HEK293T (cell line): ENCODE data around the gene ZBTB42.

Source experiments
- CTCF ChIA-PET: fragments of 350-600 bp; formaldehyde crosslinking; extraction: SDS; loops from one replicate; lab custom pipeline; 2021; ENCODE audit warnings: antibody characterized with exemption, inconsistent platforms; lab: Yijun Ruan, JAX
- POLR2A ChIA-PET: fragments of 350-600 bp; formaldehyde crosslinking; extraction: SDS; loops from one replicate; lab custom pipeline; 2020; ENCODE audit warnings: antibody characterized with exemption, inconsistent platforms; lab: Yijun Ruan, JAX
- DNase-seq: peaks from one replicate; pipeline ENCODE4 v3.0.0; 2012; ENCODE audit warnings: mixed read lengths; ENCODE audit errors: extremely low spot score
- BHLHE40 ChIP-seq: fragments of 450-650 bp; IDR thresholded peaks from 2 replicates; pipeline ENCODE4 v1.6.1; 2016; ENCODE audit warnings: mild to moderate bottlenecking, moderate library complexity, borderline replicate concordance
- ELF4 ChIP-seq: fragments of 450-650 bp; IDR thresholded peaks from 2 replicates; pipeline ENCODE4 v1.6.1; 2017; ENCODE audit warnings: antibody characterized with exemption
- HDGF ChIP-seq: fragments of 450-650 bp; IDR thresholded peaks from 2 replicates; pipeline ENCODE4 v1.6.1; 2017; ENCODE audit warnings: antibody characterized with exemption, borderline replicate concordance
- L3MBTL2 ChIP-seq: fragments of 450-650 bp; conservative IDR thresholded peaks from 2 replicates; pipeline ENCODE4 v1.6.1; 2016; ENCODE audit warnings: mild to moderate bottlenecking
- LEF1 ChIP-seq: fragments of 450-650 bp; IDR thresholded peaks from 2 replicates; pipeline ENCODE4 v1.6.1; 2017; ENCODE audit warnings: mild to moderate bottlenecking, borderline replicate concordance
- NFRKB ChIP-seq: fragments of 450-650 bp; IDR thresholded peaks from 2 replicates; pipeline ENCODE4 v1.6.1; 2016; ENCODE audit warnings: mild to moderate bottlenecking, moderate library complexity
- PKNOX1 ChIP-seq: fragments of 450-650 bp; IDR thresholded peaks from 2 replicates; pipeline ENCODE4 v1.6.1; 2016
- SP1 ChIP-seq: fragments of 450-650 bp; IDR thresholded peaks from 2 replicates; pipeline ENCODE4 v1.6.1; 2017
- SUZ12 ChIP-seq: fragments of 450-650 bp; IDR thresholded peaks from 2 replicates; pipeline ENCODE4 v1.6.1; 2016; ENCODE audit warnings: mild to moderate bottlenecking
- TARDBP ChIP-seq: fragments of 450-650 bp; IDR thresholded peaks from 2 replicates; pipeline ENCODE4 v1.6.1; 2016
- ZNF384 ChIP-seq: fragments of 450-650 bp; IDR thresholded peaks from 2 replicates; pipeline ENCODE4 v1.6.1; 2016

ZBTB42 gene

GRCh38 chr14:104800771-104801519 lies at the start of gene ZBTB42:
ZBTB42 (plus strand) TSS chr14:104801101; CDS start chr14:104801198, 97 bp downstream.
- POLR2A ChIA-PET = interaction anchor here (0.9 to 1.6 kb wide), 3 partner anchors 13 to 50 kb away, joined by 3 to 5 read pairs (median 4); partner anchors contain the start of gene SIVA1

DNA sequence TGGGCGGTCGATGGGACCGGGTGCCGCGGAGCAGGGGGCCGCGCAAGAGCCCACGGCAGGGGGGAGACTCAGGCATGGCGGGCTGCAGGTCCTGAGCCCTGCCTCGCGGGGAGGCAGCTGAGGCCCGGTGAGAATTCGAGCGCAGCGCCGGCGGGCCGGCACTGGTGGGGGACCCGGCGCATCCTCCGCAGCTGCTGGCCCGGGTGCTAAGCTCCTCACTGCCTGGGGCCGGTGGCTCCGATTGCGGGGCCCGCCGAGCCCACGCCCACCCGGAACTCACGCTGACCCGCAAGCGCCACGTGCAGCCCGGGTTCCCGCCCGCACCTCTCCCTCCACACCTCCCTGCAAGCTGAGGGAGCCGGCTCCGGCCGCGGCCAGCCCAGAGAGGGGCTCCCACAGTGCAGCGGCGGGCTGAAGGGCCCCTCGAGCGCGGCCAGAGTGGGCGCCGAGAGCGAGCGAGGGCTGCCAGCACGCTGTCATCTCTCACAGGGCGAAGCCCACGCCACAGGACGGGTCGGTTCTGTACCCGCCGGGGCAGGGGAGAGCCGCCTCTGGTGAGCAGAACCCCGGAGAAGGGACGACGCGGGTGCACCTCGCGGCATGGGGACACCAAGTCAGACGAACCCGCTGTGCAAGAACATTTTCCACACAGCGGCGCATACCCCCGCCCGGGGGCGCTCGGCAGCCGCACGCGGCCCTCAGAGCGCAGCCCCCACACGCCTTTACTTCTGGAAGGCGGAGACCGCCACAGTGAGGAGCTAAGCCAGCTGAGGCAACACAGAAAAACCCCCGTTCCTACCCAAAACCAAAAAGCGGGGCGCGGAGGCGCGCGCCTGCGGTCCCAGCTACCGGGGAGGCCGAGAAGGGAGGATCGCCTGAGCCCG lies 49.1 kb upstream of the ZBTB42 start:
- TF ChIP-seq SUZ12 (no peak), L3MBTL2 (peak; percentile 74)
- peak; percentile 63 for DNase-seq
- CTCF ChIA-PET = interaction anchor here (0.7 to 2.5 kb wide), 8 partner anchors 14 to 75 kb away, joined by 3 to 15 read pairs (median 4); partner anchors contain the start of gene ADSS1
- POLR2A ChIA-PET = interaction anchor here (0.7 to 3.0 kb wide), 24 partner anchors 9 to 738 kb away, joined by 3 to 22 read pairs (median 5); partner anchors contain the start of gene ZBTB42

More at GRCh38 chr14:104800771-104801519, at the start of gene ZBTB42:
- CTCF ChIA-PET = interaction anchor here (0.6 to 1.0 kb wide), 2 partner anchors 26 to 1027 kb away, joined by 3 read pairs; no protein-coding TSS in a partner anchor
- TF ChIP-seq HDGF = no peak
- no peak for TF ChIP-seq TARDBP
- TF ChIP-seq ZNF384 = no peak
- peak; percentile 55 for DNase-seq

GRCh38 chr14:104752423-104752734 lies 48.5 kb upstream of the ZBTB42 start:
- TF ChIP-seq SP1 (no peak), HDGF (0 out of 2 replicates have a peak, but pooled peaks have one; percentile 68)
- ChIA-PET CTCF (interaction anchor here (0.7 to 2.5 kb wide), 8 partner anchors 14 to 75 kb away, joined by 3 to 15 read pairs (median 4); partner anchors contain the start of gene ADSS1), POLR2A (interaction anchor here (0.6 to 3.0 kb wide), 40 partner anchors 8 to 737 kb away, joined by 3 to 22 read pairs (median 4); partner anchors contain the start of genes CEP170B and ZBTB42)
- DNase-seq = no peak

DNA sequence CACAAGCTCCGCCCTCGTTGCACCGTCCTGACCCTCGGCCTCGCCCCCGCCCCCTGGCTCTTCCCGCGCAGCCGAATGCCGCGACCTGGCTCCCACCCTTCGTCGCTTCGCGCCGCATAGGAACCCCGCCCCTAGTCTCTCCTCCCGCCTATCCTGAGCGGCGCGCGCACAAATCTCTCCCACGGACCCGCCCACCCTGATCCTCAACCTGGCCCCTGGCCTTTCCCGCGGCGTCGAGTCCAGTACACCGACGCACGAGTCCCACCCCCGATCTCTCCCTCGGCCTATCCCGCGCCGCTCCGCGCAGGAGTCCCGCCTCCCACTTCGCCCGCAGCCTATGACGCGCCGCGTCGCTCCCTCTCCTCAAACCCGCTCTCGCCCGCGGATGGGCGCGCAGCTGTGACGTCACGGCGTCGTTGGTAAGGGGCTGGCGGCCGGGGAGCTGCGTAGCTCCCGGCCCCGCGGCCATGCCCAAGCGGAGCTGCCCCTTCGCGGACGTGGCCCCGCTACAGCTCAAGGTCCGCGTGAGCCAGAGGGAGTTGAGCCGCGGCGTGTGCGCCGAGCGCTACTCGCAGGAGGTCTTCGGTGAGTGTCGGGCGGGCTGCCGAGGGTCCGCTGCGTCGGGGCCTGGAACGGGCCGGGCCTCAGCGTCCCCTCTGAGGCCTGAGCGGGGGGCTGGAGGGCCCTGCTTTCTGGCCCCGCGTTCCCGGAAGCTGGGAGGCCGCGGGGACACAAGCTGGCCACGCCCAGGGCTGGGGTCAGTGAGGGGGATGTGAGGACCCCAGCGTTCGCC lies 48.0 kb upstream of the ZBTB42 start, which contains the start of gene SIVA1:
Gene SIVA1 (plus strand): TSS at position 413 of the 793 bp plus-strand sequence. CDS start 55 bp downstream, at position 468.
- ChIA-PET POLR2A (interaction anchor here (0.6 to 3.0 kb wide), 43 partner anchors 8 to 737 kb away, joined by 3 to 22 read pairs (median 4); partner anchors contain the start of genes CEP170B and ZBTB42), CTCF (interaction anchor here (0.7 to 2.5 kb wide), 8 partner anchors 13 to 74 kb away, joined by 3 to 15 read pairs (median 4); partner anchors contain the start of gene ADSS1)
- DNase-seq = peak; percentile 99
- TF ChIP-seq L3MBTL2 = peak; percentile 53
- no peak for TF ChIP-seq SUZ12
- peak; percentile 65; the same call in 1 of the 2 replicates for TF ChIP-seq PKNOX1

GRCh38 chr14:104753528-104754212 lies 47.2 kb upstream of the ZBTB42 start:
- POLR2A ChIA-PET = interaction anchor here (0.6 to 3.0 kb wide), 11 partner anchors 10 to 573 kb away, joined by 3 to 22 read pairs (median 4); partner anchors contain the start of gene ZBTB42
- CTCF ChIA-PET = interaction anchor here (1.8 kb wide), 1 partner anchor 45 kb away, joined by 5 read pairs; no protein-coding TSS in a partner anchor
- TF ChIP-seq ELF4 (no peak), HDGF (no peak), SUZ12 (no peak), BHLHE40 (no peak)
- DNase-seq = no peak

GRCh38 chr14:104754213-104754851 lies 46.6 kb upstream of the ZBTB42 start:
- ChIA-PET POLR2A (interaction anchor here (0.8 to 3.0 kb wide), 3 partner anchors 9 to 15 kb away, joined by 3 to 22 read pairs (median 18); no protein-coding TSS in a partner anchor), CTCF (interaction anchor here (1.3 kb wide), 1 partner anchor 14 kb away, joined by 3 read pairs; no protein-coding TSS in a partner anchor)
- DNase-seq = no peak
- TF ChIP-seq ZNF384 (no peak), LEF1 (no peak), HDGF (no peak), NFRKB (no peak), PKNOX1 (no peak)
